ENCODE results near the gene ARHGEF10L.

The ARHGEF10L gene

DNA sequence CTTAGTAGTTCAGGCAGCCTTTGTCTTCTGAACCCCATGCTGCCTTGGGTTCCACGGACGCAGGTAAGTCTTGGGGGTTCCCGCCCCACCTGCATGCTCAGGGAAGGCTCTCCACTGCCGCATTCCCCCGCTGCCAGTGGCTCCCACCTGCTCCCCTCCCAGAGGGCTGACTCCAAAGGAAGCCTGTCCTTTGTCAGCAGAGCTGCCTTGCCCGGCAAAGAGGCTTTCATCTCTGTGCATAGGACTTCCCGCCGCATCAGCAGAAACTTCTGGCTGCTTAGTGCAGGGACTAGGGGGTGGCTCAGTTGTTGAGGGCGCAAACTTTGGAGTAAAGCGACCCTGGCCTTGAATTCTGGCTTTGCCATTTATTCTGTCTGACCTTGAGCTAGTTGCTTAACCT is 190.4 kb downstream of the ARHGEF10L start (continued):
- TF ChIP-seq, protein P1, sequence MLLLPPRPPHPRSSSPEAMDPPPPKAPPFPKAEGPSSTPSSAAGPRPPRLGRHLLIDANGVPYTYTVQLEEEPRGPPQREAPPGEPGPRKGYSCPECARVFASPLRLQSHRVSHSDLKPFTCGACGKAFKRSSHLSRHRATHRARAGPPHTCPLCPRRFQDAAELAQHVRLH (tag by site-specific recombination; IDR thresholded peaks at IDR 0.05): no peak
- TF ChIP-seq ZNF19 (tag by site-specific recombination; IDR thresholded peaks at IDR 0.05; ENCODE audit: low read depth) (no peak), ZNF747 (tag by site-specific recombination; IDR thresholded peaks at IDR 0.05) (no peak), ZBTB17 (tag by site-specific recombination; IDR thresholded peaks at IDR 0.05) (no peak)

DNA sequence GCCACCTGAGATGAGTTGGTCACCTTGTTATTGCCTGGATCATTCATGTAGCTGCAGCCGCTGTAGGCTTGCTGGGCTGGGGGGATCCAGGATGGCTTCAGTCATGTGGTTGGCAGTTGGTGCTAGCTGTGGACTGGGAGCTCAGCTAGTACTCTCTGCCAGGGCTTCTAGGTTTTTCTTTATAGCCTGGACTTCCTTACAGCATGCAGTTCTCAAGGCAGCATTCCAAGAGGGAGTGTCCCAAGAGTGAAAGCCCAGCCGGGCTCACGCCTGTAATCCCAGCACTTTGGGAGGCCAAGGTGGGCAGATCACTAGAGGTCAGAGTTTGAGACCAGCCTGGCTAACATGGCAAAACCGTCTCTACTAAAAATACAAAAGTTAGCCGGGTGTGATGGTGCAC is 192.0 kb downstream of the ARHGEF10L start:
- Histone ChIP-seq H3K36me3 (ENCODE audit: control insufficient read depth in 2 of 2, insufficient read depth in 1 of 2, low read length in 2 of 2) (no peaks in the 10 kb centered on the region), H3K9me3 (ENCODE audit: control insufficient read depth, insufficient read depth, low read depth, low read length) (no peaks in the 10 kb centered on the region), H3K4me1 (ENCODE audit: control insufficient read depth, insufficient read depth, low read length) (no peaks in the 10 kb centered on the region), H3K4me3 (ENCODE audit: low read depth, low read length) (no peak overlapping the region), H3K27ac (ENCODE audit: extremely low read depth, low read depth, low read length) (no peak overlapping the region)
- CTCF ChIA-PET: interaction anchor here (0.5 to 1.5 kb wide), 4 partner anchors 71 to 820 kb away, joined by 3 to 4 read pairs (median 4); no protein-coding TSS in a partner anchor
- POLR2A ChIA-PET: no interaction called here
- TF ChIP-seq ZBTB10 (tag by site-specific recombination; IDR thresholded peaks at IDR 0.05): no peak
- TF ChIP-seq ZNF654 (tag by site-specific recombination; IDR thresholded peaks at IDR 0.05; ENCODE audit: low read depth): no peak
- TF ChIP-seq ZBTB1 (tag by site-specific recombination; IDR thresholded peaks at IDR 0.05): no peak
- TF ChIP-seq, protein P2, sequence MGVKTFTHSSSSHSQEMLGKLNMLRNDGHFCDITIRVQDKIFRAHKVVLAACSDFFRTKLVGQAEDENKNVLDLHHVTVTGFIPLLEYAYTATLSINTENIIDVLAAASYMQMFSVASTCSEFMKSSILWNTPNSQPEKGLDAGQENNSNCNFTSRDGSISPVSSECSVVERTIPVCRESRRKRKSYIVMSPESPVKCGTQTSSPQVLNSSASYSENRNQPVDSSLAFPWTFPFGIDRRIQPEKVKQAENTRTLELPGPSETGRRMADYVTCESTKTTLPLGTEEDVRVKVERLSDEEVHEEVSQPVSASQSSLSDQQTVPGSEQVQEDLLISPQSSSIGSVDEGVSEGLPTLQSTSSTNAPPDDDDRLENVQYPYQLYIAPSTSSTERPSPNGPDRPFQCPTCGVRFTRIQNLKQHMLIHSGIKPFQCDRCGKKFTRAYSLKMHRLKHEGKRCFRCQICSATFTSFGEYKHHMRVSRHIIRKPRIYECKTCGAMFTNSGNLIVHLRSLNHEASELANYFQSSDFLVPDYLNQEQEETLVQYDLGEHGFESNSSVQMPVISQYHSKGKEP (tag by site-specific recombination; IDR thresholded peaks at IDR 0.05): no peak
- TF ChIP-seq BCL11B (tag by site-specific recombination; IDR thresholded peaks at IDR 0.05; ENCODE audit: low read depth): no peak
- TF ChIP-seq ZNF138 (tag by site-specific recombination; IDR thresholded peaks at IDR 0.05; ENCODE audit: borderline replicate concordance): no peak
- TF ChIP-seq ZNF26 (tag by site-specific recombination; IDR thresholded peaks at IDR 0.05): no peak
- no peak for TF ChIP-seq ZNF292 (tag by site-specific recombination; IDR thresholded peaks at IDR 0.05; ENCODE audit: borderline replicate concordance, low read depth)

DNA sequence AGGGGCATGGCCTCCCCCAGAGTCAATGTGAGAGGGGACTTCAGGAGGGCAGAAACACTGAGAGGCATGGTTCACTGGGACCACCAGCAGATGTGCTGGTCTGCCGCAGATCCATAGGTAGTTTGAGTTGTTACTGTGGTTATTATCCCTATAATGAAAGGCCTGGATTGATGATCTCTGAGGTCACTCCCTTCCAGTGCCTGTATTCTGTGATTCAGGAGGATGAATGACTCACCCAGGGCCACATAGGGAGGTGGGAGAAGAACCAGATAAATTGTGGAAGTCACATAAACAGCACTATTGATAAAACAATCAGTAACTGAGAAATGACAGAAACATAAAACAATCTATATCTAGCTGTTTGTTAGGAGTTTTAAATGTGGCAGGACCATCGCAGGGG is 193.0 kb downstream of the ARHGEF10L start:
- no peak overlapping the region for H3K4me3 ChIP-seq (ENCODE audit: low read depth, low read length)
- ChIA-PET POLR2A (no interaction called here), CTCF (no interaction called here)
- no peaks in the 10 kb centered on the region for H3K9me3 ChIP-seq (ENCODE audit: control insufficient read depth, insufficient read depth, low read depth, low read length)
- no peaks in the 10 kb centered on the region for H3K4me1 ChIP-seq (ENCODE audit: control insufficient read depth, insufficient read depth, low read length)
- H3K27ac ChIP-seq (ENCODE audit: extremely low read depth, low read depth, low read length): no peak overlapping the region
- no peaks in the 10 kb centered on the region for H3K36me3 ChIP-seq (ENCODE audit: control insufficient read depth in 2 of 2, insufficient read depth in 1 of 2, low read length in 2 of 2)
- TF ChIP-seq SCRT1 (tag by site-specific recombination; IDR thresholded peaks at IDR 0.05; ENCODE audit: borderline replicate concordance): no peak
- TF ChIP-seq ZNF214 (tag by site-specific recombination; IDR thresholded peaks at IDR 0.05; ENCODE audit: borderline replicate concordance): no peak
- TF ChIP-seq, protein P3, sequence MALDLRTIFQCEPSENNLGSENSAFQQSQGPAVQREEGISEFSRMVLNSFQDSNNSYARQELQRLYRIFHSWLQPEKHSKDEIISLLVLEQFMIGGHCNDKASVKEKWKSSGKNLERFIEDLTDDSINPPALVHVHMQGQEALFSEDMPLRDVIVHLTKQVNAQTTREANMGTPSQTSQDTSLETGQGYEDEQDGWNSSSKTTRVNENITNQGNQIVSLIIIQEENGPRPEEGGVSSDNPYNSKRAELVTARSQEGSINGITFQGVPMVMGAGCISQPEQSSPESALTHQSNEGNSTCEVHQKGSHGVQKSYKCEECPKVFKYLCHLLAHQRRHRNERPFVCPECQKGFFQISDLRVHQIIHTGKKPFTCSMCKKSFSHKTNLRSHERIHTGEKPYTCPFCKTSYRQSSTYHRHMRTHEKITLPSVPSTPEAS (tag by site-specific recombination; IDR thresholded peaks at IDR 0.05): no peak
- TF ChIP-seq ZBTB48 (tag by site-specific recombination; IDR thresholded peaks at IDR 0.05): no peak
- no peak for TF ChIP-seq ZFHX2 (tag by site-specific recombination; conservative IDR thresholded peaks at IDR 0.05)
- no peak for TF ChIP-seq ZFP69B (tag by site-specific recombination; IDR thresholded peaks at IDR 0.05)
- no peak for TF ChIP-seq IKZF3 (tag by site-specific recombination; IDR thresholded peaks at IDR 0.05)
- no peak for TF ChIP-seq ZNF211 (tag by site-specific recombination; IDR thresholded peaks at IDR 0.05; ENCODE audit: low read depth)
- TF ChIP-seq REST (tag by site-specific recombination; IDR thresholded peaks at IDR 0.05): no peak
- TF ChIP-seq ZBTB17 (tag by site-specific recombination; IDR thresholded peaks at IDR 0.05): 0 out of 2 replicates have a peak, but pooled peaks have one; percentile 32
- peak; percentile 20; the same call in 1 of the 2 replicates for TF ChIP-seq ZNF600 (tag by site-specific recombination; IDR thresholded peaks at IDR 0.05)
- TF ChIP-seq SP7 (tag by site-specific recombination; IDR thresholded peaks at IDR 0.05): 0 out of 2 replicates have a peak, but pooled peaks have one; percentile 36
